GM12878 (cell line): ENCODE results near the gene DNAI2. TPM values are rescaled to one million over a fixed set of nuclear protein-coding genes. Genes with fewer than 3 reads are reported as not detected.
A peak's percentile ranks its signal among the peaks of the same experiment; 100 is the strongest.

ENCODE experiments used
- ATAC-seq: fragments of 200-7000 bp; cut with Tn5 transposase; 3 replicates; pipeline ENCODE4 v1.9.1; 2020; ENCODE audit warnings: mild to moderate bottlenecking, moderate library complexity
- BruUV-seq: library from RNA; stranded (reverse); fragments of 400-500 nt; replicated peaks from 2 replicates; lab custom pipeline; 2021; lab: Mats Ljungman, UMichigan
- CTCF ChIA-PET: fragments of 300-600 bp; sonication (Branson Sonifier 250); formaldehyde crosslinking; extraction: SDS; loops from one replicate; lab custom pipeline; 2021; ENCODE audit warnings: inconsistent platforms; lab: Yijun Ruan, JAX
- POLR2A ChIA-PET: fragments of 350-600 bp; formaldehyde crosslinking; extraction: SDS; loops from one replicate; lab custom pipeline; 2021; ENCODE audit warnings: inconsistent platforms; lab: Charles Lee
- RAD21 ChIA-PET: fragments of 300-600 bp; sonication (Branson Sonifier 250); formaldehyde crosslinking; loops from one replicate; lab custom pipeline; 2023; ENCODE audit warnings: antibody characterized with exemption; ENCODE audit not compliant: unreplicated experiment; lab: Charles Lee
- SMC1A ChIA-PET: fragments of 300-600 bp; sonication (Branson Sonifier 250); formaldehyde crosslinking; loops from one replicate; lab custom pipeline; 2023; ENCODE audit not compliant: unreplicated experiment, uncharacterized antibody; lab: Charles Lee
- DNase-seq: peaks from one replicate; pipeline ENCODE4 v3.0.0-alpha.2; 2011; ENCODE audit warnings: low read depth, low spot score
- FAIRE-seq: peaks from 3 replicates; lab custom pipeline; 2011; peaks lifted over from hg19 to GRCh38; lab: Jason Lieb, UNC
- H2AFZ ChIP-seq: 2 replicates; pipeline ENCODE4 v1.6.0; 2011; ENCODE audit warnings: low read depth, low read length, control low read depth; ENCODE audit not compliant: control insufficient read depth
- H3K27ac ChIP-seq: 2 replicates; pipeline ENCODE4 v1.5.1; 2011; ENCODE audit warnings: control low read depth; ENCODE audit not compliant: control insufficient read depth, insufficient read depth
- H3K27me3 ChIP-seq, 2 experiments: replicated peaks in 1 of 2; 2 replicates each; pipeline versions ENCODE4 v1.6.0 to v1.6.1; 2011; ENCODE audit warnings: low read length in 1 of 2; ENCODE audit not compliant: control insufficient read depth in 2 of 2, insufficient read depth in 2 of 2
- H3K36me3 ChIP-seq, 2 experiments: 2 replicates each; pipeline ENCODE4 v1.5.1; 2011; ENCODE audit warnings: low read length in 1 of 2; ENCODE audit not compliant: control insufficient read depth in 2 of 2, insufficient read depth in 2 of 2
- H3K4me1 ChIP-seq: 2 replicates; pipeline ENCODE4 v1.6.1; 2011; ENCODE audit warnings: mild to moderate bottlenecking, low read length, moderate library complexity, mixed read lengths; ENCODE audit not compliant: control insufficient read depth, insufficient read depth
- H3K4me2 ChIP-seq: 2 replicates; pipeline ENCODE4 v1.6.0; 2011; ENCODE audit warnings: control low read depth; ENCODE audit not compliant: control insufficient read depth, insufficient read depth
- H3K4me3 ChIP-seq: fragments of 200-600 bp; sonication (generic); 2 replicates; pipeline ENCODE4 v1.5.1; 2016
- H3K79me2 ChIP-seq: 2 replicates; pipeline ENCODE4 v1.6.0; 2011; ENCODE audit warnings: low read length; ENCODE audit not compliant: control insufficient read depth, insufficient read depth
- H3K9ac ChIP-seq: 2 replicates; pipeline ENCODE4 v1.8.0; 2011; ENCODE audit warnings: low read length, control low read depth, mixed read lengths; ENCODE audit not compliant: control insufficient read depth, insufficient read depth
- H3K9me3 ChIP-seq: replicated peaks from 3 replicates; pipeline ENCODE4 v1.5.1; 2011; ENCODE audit warnings: mild to moderate bottlenecking, low read length; ENCODE audit not compliant: control insufficient read depth, insufficient read depth
- H4K20me1 ChIP-seq: 2 replicates; pipeline ENCODE4 v1.6.0; 2011; ENCODE audit not compliant: control insufficient read depth, insufficient read depth
- BCLAF1 ChIP-seq: fragments of 450-650 bp; IDR thresholded peaks from 2 replicates; pipeline ENCODE4 v1.6.1; 2017; ENCODE audit warnings: antibody characterized with exemption, mild to moderate bottlenecking, moderate library complexity
- BHLHE40 ChIP-seq, 2 experiments: fragments of 450-650 bp in 1 of 2; IDR thresholded peaks; 2 replicates each; pipeline ENCODE4 v1.6.1; 2011 to 2017; ENCODE audit warnings: low read depth in 2 of 2, borderline replicate concordance in 1 of 2, improper control_type of control experiment in 1 of 2, low read length in 1 of 2, mild to moderate bottlenecking in 1 of 2
- CHD4 ChIP-seq: fragments of 200-600 bp; sonication (generic); IDR thresholded peaks from 2 replicates; pipeline ENCODE4 v1.6.1; 2016; ENCODE audit warnings: mild to moderate bottlenecking
- CREB1 ChIP-seq: IDR thresholded peaks from 2 replicates; pipeline ENCODE4 v1.6.1; 2012; ENCODE audit warnings: low read depth, mild to moderate bottlenecking, inconsistent platforms
- E4F1 ChIP-seq: fragments of 450-650 bp; IDR thresholded peaks from 2 replicates; pipeline ENCODE4 v1.6.1; 2018; ENCODE audit warnings: borderline replicate concordance, mild to moderate bottlenecking; ENCODE audit not compliant: partially characterized antibody
- IKZF1 ChIP-seq: fragments of 450-650 bp; conservative IDR thresholded peaks from 2 replicates; pipeline ENCODE4 v1.6.1; 2017; ENCODE audit warnings: antibody characterized with exemption, mild to moderate bottlenecking
- MTA2 ChIP-seq: fragments of 450-650 bp; IDR thresholded peaks from 2 replicates; pipeline ENCODE4 v1.6.1; 2016; ENCODE audit warnings: low read depth, mild to moderate bottlenecking, moderate library complexity
- RAD21 ChIP-seq: IDR thresholded peaks from 2 replicates; pipeline ENCODE4 v1.6.1; 2011; ENCODE audit warnings: mild to moderate bottlenecking, low read depth, low read length, moderate library complexity; ENCODE audit not compliant: insufficient read depth
- RB1 ChIP-seq: fragments of 450-650 bp; formaldehyde crosslinking; IDR thresholded peaks from 2 replicates; pipeline ENCODE4 v1.6.1; 2017; ENCODE audit warnings: mild to moderate bottlenecking, borderline replicate concordance
- SMAD1 ChIP-seq: fragments of 450-650 bp; IDR thresholded peaks from 2 replicates; pipeline ENCODE4 v1.6.1; 2018; ENCODE audit warnings: mild to moderate bottlenecking, low read depth; ENCODE audit not compliant: partially characterized antibody
- SMARCA5 ChIP-seq: fragments of 450-650 bp; IDR thresholded peaks from 2 replicates; pipeline ENCODE4 v1.6.1; 2017; ENCODE audit warnings: mild to moderate bottlenecking
- TARDBP ChIP-seq: IDR thresholded peaks from 2 replicates; pipeline ENCODE4 v1.6.1; 2016; ENCODE audit warnings: borderline replicate concordance
- ZNF687 ChIP-seq: fragments of 450-650 bp; IDR thresholded peaks from 2 replicates; pipeline ENCODE4 v1.6.1; 2017; ENCODE audit warnings: mild to moderate bottlenecking, moderate library complexity
- WGBS: methylation state at CpG from one replicate; pipeline ENCODE4 v1.1.6; 2016; ENCODE audit warnings: low lambda C conversion rate; ENCODE audit not compliant: insufficient replicate concordance, insufficient coverage; ENCODE audit errors: missing lambda C conversion rate; 5-methylcytosine and 5-hydroxymethylcytosine counted together
- in situ Hi-C: fragments of 300-500 bp; cut with MboI; formaldehyde crosslinking; loops from 9 replicates; pipeline ENCODE4 v1.14.3; 2018; ENCODE audit warnings: mixed read lengths
- intact Hi-C: fragments of 100-400 bp; cut with micrococcal nuclease; formaldehyde crosslinking; loops from one replicate; pipeline ENCODE4 v1.14.2; 2022; ENCODE audit not compliant: unreplicated experiment
- polyA plus RNA-seq, 11 experiments: library from polyadenylated mRNA; depleted of rRNA in 4 of 11; unstranded in 6 of 11; stranded (reverse) in 5 of 11; fragments of >200 nt; fragmentation: Nextera tagmentation in 4 of 11; fragmentation: Illumina TruSeq in 1 of 11; extraction: Ambion mirVana in 4 of 11; extraction: Trizol in 1 of 11; gene quantifications; 1 replicate in 1 of 11; 2 replicates in 10 of 11; pipeline versions ENCODE4 v1.2.1 to v1.2.3, GENCODE V29; 2011 to 2016; ENCODE audit warnings: inconsistent platforms in 2 of 11, missing spikeins in 2 of 11, low read depth in 1 of 11
- total RNA-seq, 4 experiments: library from RNA; depleted of rRNA in 3 of 4; stranded (reverse); fragments of >200 nt in 3 of 4; fragmentation: Illumina TruSeq in 1 of 4; extraction: Trizol in 1 of 4; gene quantifications; 2 replicates each; pipeline versions ENCODE4 v1.2.1 to v1.2.3, GENCODE V29; 2013 to 2021

Gene DNAI2
- total and polyA plus RNA-seq, 10 of the 15 experiments (the other 5 are each of a cell fraction or from before 2014, with no cell fraction given), result 0.04 to 1.8 (median 0.13) TPM

- Histone ChIP-seq H3K9me3 (no peaks in the 10 kb centered on the region), H4K20me1 (no peaks in the 10 kb centered on the region), H2AFZ (no peak overlapping the region; the same call in 1 of the 2 replicates), H3K27me3 (no peaks in the 10 kb centered on the region), H3K4me1 (no peaks in the 10 kb centered on the region), H3K9ac (no peak overlapping the region), H3K27ac (no peak overlapping the region), H3K4me3 (no peak overlapping the region), H3K4me2 (no peak overlapping the region; the same call in 1 of the 2 replicates), H3K79me2 (no peaks in the 10 kb centered on the region), H3K36me3 (no peaks in the 10 kb centered on the region)
- ChIA-PET RAD21 (interaction anchor here (1.2 to 7.9 kb wide), 8 partner anchors 11 to 171 kb away, joined by 3 to 102 read pairs (median 7); partner anchors contain the start of gene TTYH2), CTCF (interaction anchor here (0.7 to 8.5 kb wide), 16 partner anchors 10 to 235 kb away, joined by 3 to 160 read pairs (median 8); partner anchors contain the start of genes CD300LB, RPL38 and TTYH2), POLR2A (interaction anchor here (0.7 to 1.7 kb wide), 4 partner anchors 12 to 92 kb away, joined by 3 to 7 read pairs (median 4); partner anchors contain the start of gene TTYH2), SMC1A (interaction anchor here (0.7 to 6.8 kb wide), 6 partner anchors 11 to 84 kb away, joined by 3 to 101 read pairs (median 7); partner anchors contain the start of genes DNAI2 and TTYH2)
- peak; percentile 74 for FAIRE-seq
- no TSS peak for BruUV-seq
- intact Hi-C loops, result loop anchor here (1.0 kb wide), 1 partner anchor 86 kb away; no protein-coding TSS in a partner anchor
- DNase-seq, result no peak
- WGBS, result 13% methylated on average over 5 of the region's 5 CpGs
- in situ Hi-C loops, result loop anchor here (25.0 kb wide), 1 partner anchor 1884 kb away; no protein-coding TSS in a partner anchor
- ATAC-seq, result peak; percentile 83
- no peak for TF ChIP-seq SMAD1
- TF ChIP-seq TARDBP, result no peak
- peak in 1 of 2 experiments; percentile 29; a peak in 2 of 4 replicates for TF ChIP-seq BHLHE40 (IDR thresholded peaks at IDR 0.05; ENCODE audit: borderline replicate concordance in 1 of 2, low read depth in 2 of 2, low read length in 1 of 2)
- TF ChIP-seq MTA2, result no peak
- TF ChIP-seq IKZF1, result peak; percentile 17; the same call in 1 of the 2 replicates
- no peak for TF ChIP-seq E4F1
- peak; percentile 47 for TF ChIP-seq RAD21
- peak; percentile 76; the same call in 1 of the 2 replicates for TF ChIP-seq SMARCA5
- TF ChIP-seq CREB1, result no peak
- peak; percentile 86; the same call in 1 of the 2 replicates for TF ChIP-seq ZNF687
- TF ChIP-seq BCLAF1, result no peak
- 0 out of 2 replicates have a peak, but pooled peaks have one; percentile 23 for TF ChIP-seq RB1
- no peak for TF ChIP-seq CHD4
Observed at GRCh38 chr17:74296548-74296936, 22.5 kb downstream of the DNAI2 start.
